ENCODE results near the gene CFAP410.

DNA sequence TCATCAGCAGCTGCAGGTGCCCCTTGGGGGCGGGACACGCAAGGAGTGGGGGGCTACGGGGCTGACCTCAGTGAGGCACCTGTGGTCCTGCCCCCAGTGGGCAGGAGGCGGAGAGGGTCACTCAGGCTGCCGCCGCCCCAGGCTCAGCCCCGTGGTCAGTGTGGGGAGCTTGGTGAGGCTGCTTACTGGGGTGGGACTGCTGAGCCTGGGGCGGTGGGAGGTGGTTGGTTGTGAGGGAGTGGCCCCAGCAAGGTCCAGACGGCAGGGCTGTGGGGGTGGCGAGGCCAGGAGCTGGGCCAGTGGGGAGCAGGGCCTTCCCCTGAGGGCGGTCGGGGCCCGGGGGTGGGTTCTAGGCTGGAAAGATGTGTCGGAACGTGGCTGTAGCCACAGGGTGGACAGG lies 25.1 kb downstream of the CFAP410 start:
- TF ChIP-seq EZH2 (IDR thresholded peaks at IDR 0.05; ENCODE audit: borderline replicate concordance, low read length) = no peak
- TF ChIP-seq, protein P1, sequence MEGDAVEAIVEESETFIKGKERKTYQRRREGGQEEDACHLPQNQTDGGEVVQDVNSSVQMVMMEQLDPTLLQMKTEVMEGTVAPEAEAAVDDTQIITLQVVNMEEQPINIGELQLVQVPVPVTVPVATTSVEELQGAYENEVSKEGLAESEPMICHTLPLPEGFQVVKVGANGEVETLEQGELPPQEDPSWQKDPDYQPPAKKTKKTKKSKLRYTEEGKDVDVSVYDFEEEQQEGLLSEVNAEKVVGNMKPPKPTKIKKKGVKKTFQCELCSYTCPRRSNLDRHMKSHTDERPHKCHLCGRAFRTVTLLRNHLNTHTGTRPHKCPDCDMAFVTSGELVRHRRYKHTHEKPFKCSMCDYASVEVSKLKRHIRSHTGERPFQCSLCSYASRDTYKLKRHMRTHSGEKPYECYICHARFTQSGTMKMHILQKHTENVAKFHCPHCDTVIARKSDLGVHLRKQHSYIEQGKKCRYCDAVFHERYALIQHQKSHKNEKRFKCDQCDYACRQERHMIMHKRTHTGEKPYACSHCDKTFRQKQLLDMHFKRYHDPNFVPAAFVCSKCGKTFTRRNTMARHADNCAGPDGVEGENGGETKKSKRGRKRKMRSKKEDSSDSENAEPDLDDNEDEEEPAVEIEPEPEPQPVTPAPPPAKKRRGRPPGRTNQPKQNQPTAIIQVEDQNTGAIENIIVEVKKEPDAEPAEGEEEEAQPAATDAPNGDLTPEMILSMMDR (IDR thresholded peaks at IDR 0.05; ENCODE audit: low read length) = no peak
